KG1 (cell line): ENCODE measurements around the gene SEZ6L.

ENCODE experiments used
- DNase-seq: peaks from one replicate; lab custom pipeline; 2025; lab: John Stamatoyannopoulos, UW

SEZ6L gene

DNA sequence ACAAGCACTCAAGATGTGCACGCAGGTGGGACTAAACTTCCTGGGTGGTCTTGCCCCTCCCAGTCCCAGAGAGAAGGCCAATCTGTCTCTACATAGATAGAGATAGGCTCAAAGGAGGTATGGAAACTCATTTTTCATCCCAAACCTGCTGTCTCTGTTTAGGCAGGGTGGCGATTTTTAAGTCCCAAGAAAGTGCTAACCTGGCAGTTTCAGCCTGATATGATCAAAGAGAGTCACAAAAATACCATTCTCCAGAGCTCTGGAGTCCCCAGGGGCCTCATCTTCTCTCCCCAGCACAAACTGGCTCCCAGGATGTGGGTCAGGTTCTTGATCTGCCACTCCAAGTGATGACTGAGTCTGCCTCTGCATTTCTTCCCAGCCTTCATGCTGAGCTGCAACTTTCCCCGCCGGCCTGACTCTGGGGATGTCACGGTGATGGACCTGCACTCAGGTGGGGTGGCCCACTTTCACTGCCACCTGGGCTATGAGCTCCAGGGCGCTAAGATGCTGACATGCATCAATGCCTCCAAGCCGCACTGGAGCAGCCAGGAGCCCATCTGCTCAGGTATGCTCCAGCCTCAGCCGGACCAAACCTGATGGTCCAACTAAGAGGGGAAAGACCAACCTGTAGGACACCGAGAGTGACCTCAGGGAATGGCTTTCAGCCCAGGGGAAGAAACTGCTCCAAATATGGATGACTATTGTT, 129.5 kb downstream of the SEZ6L start:
- no peak for DNase-seq

DNA sequence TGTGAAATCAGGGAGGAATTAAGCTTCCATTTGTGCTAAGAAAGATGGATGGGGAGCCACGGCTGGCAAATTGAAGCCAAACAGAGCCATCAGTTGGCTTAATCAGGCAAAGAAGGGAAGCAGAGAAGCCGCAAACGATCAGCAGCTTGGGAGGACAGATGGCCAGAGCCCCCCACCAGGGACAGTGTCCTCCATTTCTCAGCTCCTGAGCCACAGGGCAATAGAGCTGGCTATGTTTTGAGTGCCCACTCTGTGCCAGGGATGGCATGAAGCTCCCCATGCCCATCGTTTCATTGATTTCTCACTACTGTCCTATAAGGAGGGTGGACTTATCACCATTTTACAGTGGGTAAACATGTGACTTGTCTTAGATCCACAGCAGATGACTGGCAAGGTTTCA, 133.5 kb downstream of the SEZ6L start:
- DNase-seq: no peak

DNA sequence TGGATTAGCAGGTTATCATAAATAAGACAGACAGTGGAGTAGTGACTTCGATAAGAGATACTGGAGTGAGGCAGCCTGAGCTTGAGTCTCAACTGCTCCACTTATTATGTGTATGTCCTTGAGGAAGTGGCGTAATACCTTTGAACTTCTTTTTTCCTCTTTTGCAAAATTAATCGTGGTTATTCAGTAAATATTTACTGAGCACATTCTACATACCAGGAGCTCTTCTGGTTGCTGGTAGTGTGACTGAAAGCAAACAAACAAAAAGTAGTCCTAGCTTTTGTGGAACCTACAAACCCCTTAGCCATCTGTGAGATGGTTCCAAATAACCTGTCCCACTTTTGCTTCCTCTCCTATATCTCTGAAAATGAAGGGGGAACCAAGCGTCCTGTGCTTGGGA, 134.2 kb downstream of the SEZ6L start:
- no peak for DNase-seq

DNA sequence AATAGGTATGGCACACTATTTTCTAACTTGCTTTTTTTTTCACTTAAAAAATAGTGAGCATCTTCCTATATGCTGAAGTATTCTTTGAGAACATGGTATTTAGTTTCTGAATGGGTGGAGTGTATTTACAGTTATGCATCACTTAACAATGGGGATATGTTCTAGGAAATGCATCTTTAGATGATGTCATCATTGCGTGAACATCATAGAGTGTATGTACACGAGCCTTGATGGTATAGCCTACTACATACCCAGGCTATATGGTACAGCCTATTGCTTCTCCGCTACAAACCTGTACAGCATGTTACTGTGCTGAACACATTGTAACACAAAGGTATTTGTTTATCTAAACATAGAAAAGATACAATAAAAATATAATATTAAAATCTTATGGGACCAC, 135.5 kb downstream of the SEZ6L start:
- DNase-seq: no peak

DNA sequence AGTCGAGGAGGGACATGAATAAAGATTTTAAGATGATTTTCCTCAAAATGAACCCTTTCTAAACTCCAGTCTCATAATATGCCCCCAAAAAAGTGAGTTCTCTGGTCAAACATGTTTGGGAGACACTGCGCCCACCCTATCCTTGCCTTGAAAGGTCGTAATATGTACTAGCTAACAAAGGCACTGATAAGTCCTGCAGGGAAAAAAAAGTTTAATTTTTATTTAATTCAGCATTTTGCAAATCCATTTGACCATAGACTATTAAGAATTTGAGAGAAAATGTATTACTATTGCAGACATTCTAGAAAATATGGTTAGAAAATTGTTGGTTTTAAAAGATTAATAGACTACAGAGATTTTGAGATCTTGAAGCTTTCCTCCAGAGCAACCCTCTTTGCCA, 139.2 kb downstream of the SEZ6L start:
- DNase-seq: no peak

DNA sequence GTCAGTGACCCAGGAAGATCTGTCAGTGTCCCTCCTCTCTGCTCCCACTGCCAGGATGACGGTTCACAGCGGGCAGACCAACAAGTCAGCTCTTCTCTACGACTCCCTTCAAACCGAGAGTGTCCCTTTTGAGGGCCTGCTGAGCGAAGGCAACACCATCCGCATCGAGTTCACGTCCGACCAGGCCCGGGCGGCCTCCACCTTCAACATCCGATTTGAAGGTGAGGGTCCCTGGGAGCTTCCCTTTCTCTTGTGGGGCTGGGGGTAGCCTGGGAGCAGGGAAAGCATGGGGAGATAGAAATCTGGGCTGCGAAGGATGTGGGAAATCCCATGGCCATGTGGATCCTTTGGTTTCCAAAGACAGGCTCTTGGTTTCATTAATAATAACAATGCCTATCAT, 141.4 kb downstream of the SEZ6L start:
- no peak for DNase-seq

DNA sequence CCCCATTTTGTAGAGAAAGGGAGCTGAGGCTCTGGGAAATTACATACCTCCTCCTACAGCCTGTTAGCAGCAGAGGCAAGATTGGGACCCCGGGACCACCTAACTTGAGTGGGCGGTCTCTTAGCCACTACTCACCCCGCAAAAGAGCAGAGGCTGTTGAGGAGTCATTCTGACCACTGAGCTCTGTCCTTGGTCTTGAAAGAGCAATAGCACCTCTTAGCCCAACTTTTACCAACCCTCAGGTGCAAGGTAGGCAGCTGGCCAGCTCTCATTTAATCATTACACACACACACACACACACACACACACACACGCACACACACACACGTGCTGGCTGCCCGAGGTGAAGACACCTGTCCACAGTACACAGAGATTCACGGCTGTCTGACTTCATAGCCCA, 144.0 kb downstream of the SEZ6L start:
- no peak for DNase-seq

DNA sequence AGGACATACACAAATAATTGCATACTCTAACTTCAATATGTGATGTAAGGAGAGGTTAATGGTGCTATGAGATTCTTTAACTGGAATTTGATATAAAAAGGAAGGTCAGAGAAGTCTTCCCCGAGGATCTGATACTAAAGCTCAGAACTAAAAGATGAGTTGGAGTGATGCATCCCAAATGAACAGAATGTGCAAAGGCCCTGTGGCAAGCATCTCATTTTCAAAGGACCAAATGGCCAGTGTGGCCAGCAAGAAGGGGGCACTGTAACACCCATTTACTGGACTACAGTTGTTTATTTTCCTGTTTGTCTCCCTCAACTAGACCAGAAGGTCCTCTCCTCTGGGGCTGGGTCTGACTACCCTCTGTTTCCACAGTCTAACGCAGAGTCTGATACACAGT, 144.9 kb downstream of the SEZ6L start:
- no peak for DNase-seq

DNA sequence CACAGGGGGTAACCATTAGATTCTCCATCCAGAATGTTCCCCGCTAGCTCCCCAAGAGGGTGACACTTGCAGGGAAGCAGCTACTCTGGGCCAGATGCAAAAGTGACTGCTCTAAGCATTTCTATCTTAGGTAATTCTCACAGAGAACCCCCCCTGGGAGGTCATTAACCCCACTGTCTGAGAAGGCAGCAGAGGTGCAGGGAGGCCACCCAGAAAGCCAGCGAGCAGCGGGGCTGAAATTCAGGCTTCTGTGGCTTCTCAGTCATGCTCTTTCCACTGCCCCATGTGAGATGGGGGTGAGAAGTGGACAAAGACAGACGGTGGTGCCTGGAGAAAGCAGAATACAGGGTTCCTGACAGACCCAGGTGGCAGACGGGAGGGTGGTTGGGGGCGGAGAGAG, 145.4 kb downstream of the SEZ6L start:
- no peak for DNase-seq

DNA sequence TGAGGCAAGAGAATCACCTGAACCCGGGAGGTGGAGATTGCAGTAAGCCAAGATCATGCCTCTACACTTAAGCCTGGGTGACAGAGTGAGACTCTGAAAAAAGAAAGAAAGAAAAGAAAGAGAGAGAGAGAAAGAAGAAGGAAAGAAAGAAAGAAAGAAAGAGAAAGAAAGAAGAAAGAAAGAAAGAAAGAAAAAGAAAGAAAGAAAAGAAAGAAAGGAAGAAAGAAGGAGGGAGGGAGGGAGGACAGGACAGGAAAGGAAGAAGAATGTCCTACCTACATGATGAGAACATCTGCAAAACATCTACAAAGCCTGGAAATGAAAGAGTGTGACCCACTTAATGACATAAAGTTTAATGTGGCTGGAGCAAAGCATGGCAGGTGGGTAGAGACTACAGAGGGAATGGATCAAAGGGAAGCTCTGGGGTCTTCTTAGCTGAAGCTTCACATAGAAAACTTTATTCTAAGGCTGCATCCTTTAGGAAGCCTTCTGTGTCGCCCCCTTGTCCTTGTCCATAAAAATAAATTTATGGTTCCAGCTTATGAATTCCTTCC, 147.5 kb downstream of the SEZ6L start:
- DNase-seq: no peak

DNA sequence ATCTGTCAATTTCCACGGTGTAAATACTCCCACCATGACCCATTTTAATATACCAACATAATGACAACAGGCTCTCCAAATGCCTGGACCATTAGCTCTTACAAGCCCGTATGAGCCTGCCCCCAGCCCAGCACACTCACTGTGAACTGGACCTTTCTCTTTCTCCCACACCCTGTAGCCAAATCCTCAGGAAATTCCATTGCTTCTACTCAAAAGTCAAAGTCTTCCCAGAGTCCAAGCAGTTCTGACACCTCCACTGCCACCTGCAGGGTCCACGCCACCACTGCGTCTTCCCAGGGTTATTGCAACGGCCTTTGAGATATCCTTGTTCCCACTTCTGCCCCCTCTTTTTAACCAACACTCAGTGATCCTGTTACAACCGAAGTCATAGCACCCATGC, 149.7 kb downstream of the SEZ6L start:
- no peak for DNase-seq

DNA sequence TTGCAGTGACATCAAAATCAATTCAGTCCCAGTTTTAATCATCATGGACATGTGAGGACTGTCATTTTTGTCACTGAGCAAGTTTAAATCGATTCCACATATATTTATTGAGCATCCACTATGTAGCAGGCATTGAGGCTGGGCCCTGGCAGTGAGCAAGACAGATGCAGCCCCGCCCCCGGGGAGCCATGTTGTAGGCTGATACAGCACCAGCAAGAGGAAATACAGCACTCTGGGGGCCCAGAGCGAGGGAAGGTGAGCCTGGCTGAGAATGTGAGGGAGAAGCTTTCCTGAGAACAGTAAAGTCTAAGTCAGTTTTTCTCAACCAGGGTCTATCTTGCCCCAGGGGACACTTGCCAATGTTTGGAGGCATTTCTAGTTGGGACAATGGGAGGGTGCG, 151.2 kb downstream of the SEZ6L start:
- DNase-seq: no peak

DNA sequence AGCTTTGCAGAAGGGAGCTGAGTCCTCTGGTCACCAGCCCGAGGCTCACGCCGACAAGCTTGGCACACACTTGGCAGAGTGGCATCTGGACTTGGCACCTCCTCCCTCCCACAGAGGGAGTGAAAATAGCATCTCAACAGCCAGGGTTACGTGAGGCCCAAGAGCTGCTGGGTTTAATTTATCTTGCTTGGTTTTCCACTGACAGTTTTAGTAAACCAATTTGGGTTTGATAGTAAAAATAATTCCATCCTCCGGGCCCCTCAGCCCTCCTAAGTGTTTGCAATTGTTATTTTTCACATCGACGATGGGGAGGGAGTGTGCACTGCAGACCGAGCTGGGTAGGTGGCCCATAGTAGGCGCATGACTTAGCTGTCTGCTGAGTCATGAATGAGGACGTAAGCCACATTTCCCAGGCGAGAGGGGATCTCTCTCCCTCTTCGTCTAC, 152.2 kb downstream of the SEZ6L start:
- no peak for DNase-seq

DNA sequence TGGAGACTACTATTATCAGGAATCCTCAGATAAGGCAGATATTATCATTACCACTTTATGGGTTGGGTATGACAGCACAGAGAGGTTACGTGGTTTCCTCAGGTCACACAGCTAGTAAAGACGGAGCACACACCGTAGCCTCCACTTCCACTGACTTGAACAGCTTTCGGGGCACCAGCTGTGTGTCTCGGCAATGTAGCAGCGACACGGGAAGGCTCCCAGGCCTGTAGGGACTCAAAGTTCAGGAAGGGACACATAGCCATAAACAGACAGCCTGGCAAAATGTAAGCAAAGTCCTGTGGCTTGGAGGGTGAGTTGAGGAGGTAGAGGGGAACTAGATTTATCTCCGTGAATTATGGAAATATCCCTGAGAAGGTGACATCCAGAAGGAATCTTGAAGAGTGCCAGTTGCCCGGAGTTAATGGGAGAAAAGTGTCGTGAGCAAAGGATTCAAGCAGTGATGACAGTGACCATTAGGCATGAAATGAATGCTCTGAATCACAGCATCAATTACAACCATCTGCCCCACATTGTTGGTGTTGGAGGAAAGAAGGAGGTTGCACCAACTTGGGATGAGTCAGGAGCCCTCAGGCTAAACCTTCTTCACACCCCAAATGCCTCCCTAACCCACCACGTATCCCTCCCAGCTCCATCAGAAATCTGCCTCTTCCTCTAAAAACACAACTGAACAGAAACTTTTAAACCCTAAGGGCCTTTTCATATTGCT, 153.1 kb downstream of the SEZ6L start:
- no peak for DNase-seq

DNA sequence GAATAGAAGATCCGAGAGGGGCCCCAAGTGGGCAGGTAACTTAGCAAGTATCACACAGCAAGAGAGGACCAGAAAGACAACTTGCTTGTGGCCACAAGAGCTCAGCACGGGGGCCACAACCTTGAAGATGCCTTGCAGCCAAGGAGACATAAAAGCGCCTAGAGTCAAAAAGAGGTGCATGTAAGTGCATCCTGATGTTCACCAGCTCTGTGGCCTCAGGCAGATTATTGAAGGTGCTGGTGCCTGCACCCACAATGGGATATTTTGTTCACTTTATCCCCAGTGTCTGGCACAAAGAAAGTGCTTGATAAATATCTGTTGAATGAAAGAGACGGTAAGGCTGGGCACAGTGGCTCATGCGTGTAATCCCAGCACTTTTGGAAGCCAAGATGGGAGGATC, 153.8 kb downstream of the SEZ6L start:
- DNase-seq: no peak

DNA sequence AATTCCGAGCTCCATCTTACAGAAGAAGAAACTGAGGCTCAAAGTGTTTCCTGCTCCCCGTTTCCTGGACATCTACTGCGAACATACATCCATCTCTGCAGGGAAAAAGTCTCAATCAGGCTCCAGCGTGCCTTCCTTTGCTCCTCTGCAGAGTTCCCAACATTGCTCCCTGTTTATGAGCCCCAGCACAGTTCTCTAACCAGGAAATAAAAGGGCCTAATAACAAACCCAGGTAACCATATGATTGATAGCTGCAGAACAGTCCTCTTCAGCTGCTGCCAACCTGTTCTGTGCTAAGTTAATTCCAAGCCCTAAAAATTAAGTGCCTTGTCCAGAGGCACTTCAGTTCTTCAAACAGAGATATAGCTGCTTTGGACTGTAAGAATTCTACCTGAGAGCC, 154.9 kb downstream of the SEZ6L start:
- DNase-seq: no peak

DNA sequence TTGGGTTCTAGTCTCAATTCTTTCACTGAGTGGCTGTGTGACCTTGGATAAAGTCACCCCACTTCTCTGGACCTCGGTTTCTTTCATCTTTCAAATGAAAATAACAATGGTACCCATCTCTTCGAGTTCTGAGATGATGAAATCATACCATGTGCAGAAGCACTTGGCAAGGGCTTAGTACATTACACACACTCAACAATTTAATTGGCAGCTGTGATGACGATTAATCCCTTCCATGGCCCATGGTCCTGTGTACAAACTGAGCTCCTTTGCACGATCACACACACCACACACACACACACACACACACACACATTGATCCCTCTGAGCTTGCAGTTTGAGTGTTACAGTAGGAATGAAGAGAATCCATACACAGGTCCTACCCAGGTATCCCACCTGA, 156.4 kb downstream of the SEZ6L start:
- no peak for DNase-seq

DNA sequence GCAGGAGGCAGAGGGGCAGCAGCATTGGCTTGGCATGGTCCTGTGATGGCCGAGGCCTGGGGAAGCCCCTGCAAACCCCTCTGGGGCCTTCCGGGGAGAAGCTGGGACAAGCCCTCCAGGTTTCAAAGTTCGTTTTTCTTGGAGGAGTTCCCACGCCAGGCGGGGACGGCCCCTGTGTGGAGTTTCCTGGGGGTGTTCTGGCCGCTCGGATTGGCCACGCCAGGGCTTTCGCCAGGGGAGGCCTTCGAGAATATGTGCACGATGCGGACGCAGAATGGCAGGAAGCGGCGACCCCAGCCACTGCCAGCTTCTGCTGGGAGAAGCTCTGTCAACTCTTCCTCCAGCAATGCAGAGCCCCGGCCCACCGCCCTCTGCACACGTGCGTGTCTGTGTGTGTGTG, 157.5 kb downstream of the SEZ6L start:
- DNase-seq: no peak

DNA sequence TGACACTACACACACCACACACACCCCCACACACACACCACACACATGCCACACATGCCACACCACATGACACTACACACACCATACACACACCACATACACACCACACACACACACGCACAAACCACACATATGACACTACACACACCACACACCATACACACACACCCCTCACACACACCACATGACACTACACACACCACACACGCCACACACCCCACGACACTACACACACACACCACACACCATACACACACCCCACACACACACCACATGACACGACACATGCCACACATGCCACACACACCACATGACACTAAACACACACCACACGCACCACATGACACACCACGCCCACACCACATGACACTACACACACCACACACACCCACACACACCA, 158.0 kb downstream of the SEZ6L start:
- DNase-seq: no peak

DNA sequence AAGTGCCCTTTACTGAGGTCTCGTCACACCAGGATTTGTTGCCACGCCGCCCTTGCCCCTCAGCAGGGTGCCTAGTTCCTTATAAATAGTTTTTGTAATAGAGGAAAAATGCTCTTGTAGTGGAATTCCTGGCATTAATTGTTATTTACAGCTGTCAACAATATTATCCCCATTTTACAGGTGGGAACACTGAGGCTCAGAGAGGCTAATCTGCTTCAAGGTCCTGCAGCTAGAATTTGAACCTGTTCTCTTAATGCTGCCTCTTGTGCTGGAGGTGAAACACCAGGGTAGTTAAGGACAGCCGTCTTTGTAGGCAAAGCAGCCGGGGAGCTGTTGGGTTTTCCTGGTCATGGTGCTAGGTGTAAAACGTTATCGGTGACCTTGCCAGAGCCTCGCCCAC, 159.0 kb downstream of the SEZ6L start:
- DNase-seq: no peak

DNA sequence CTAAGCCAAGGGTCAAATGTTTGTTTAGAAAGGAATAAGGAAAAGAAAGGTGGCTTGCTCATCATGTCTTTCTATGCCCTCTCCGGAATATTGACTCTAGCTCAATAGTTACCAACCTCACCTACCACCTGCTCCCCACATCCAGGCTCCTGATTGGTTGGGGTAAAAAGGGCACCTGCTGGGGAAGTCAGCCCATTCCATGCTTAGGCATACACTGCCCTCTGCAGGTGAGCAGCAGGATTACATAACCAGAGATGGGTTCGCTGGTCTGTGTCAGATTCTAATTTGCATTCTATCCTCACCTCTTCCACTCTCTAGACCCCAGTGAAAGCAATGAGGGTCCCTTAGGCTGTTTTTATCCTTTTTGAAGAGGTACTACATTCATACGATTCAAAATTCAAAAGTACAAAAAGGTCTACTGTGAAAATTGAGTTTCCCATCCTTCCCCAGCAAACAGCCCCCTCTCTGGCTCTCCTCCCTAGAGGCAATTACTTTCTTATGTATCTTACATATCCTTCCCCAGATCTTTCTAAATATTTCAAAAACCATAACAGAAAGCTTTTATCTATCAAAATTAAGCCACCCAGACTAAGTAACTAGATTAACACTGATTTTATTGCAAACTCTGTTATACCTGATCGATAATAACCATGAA, 161.8 kb downstream of the SEZ6L start:
- DNase-seq: peak; percentile 8

DNA sequence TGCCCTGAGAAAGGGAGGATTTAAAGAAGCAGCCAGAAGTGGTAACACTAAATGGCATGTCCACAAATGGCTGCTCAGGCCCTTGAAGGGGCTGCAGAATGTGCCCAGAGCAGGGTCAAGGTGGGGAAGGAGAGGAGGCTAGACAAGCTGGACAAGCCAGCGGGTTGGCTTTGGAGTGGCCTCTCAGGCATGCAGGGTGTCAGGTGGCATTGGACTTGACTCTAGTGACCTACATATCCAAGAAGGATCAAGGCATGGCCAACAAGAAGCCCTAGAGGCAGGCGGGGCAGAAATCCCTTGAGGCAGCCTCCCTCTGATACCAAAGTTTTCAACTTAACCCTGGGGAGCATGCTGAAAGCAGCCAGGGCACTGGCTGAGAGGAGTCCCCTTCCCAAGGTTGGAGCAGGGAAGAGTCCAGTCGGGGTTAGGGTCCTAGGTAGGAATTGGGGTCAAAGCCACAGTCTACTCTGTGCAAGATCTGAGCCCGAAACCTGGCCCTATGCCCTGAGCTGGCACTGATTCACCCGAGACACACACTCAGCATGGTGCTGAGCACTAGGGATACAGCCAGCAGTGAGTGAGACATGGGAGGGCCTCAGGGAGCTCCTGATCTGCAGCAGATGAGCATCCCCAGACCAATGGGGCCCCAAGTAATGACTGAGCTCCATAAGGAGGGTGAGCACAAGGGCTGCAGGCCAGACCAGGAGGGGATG, 164.0 kb downstream of the SEZ6L start:
- DNase-seq: no peak
